Stimulated activated CD8-positive, alpha-beta memory T cell treated with anti-CD3 and anti-CD28 coated beads, Interleukin-15, amount 100 ng/mL, for 4 hours (primary cell): ENCODE results near the gene LONRF2.
A peak's percentile ranks its signal among the peaks of the same experiment; 100 is the strongest.

Experiments
- DNase-seq, 2 donors: peaks; one replicate each; pipeline ENCODE4 v3.0.0-alpha.2; 2020; ENCODE audit warnings: low read depth in 2 of 2

LONRF2 gene

GRCh38 chr2:100276716-100277115, 45.6 kb downstream of the LONRF2 start:
- no peak for DNase-seq

- DNase-seq, result no peak
Measured at GRCh38 chr2:100275200-100275589, 47.1 kb downstream of the LONRF2 start.

- no peak for DNase-seq
Measured at GRCh38 chr2:100274566-100275199, 47.6 kb downstream of the LONRF2 start.

- no peak for DNase-seq
Measured at GRCh38 chr2:100274076-100274475, 48.2 kb downstream of the LONRF2 start.

GRCh38 chr2:100273387-100273786, 48.9 kb downstream of the LONRF2 start:
- no peak for DNase-seq

- no peak for DNase-seq
Measured at GRCh38 chr2:100272841-100273329, 49.4 kb downstream of the LONRF2 start.

GRCh38 chr2:100271210-100271609, 51.1 kb downstream of the LONRF2 start:
- no peak for DNase-seq

- DNase-seq, result no peak
Measured at GRCh38 chr2:100270381-100271146, 51.7 kb downstream of the LONRF2 start.

GRCh38 chr2:100269889-100270288, 52.4 kb downstream of the LONRF2 start:
- no peak for DNase-seq

- no peak for DNase-seq
Measured at GRCh38 chr2:100268986-100269385, 53.3 kb downstream of the LONRF2 start.

GRCh38 chr2:100267751-100268150, 54.5 kb downstream of the LONRF2 start:
- no peak for DNase-seq

- no peak for DNase-seq
Measured at GRCh38 chr2:100266126-100266525, 56.2 kb downstream of the LONRF2 start.

- no peak for DNase-seq
Measured at GRCh38 chr2:100265226-100265625, 57.1 kb downstream of the LONRF2 start.

GRCh38 chr2:100264651-100265050, 57.6 kb downstream of the LONRF2 start:
- DNase-seq, result no peak

GRCh38 chr2:100264121-100264520, 58.2 kb downstream of the LONRF2 start:
- no peak for DNase-seq

- peak in 1 of 2 donors; percentile 27 for DNase-seq
Measured at GRCh38 chr2:100262555-100263320, 59.6 kb downstream of the LONRF2 start.

GRCh38 chr2:100262046-100262445, 60.3 kb downstream of the LONRF2 start:
- no peak for DNase-seq

- DNase-seq, result no peak
Measured at GRCh38 chr2:100260712-100261620, 61.3 kb downstream of the LONRF2 start.

GRCh38 chr2:100259106-100259505, 63.2 kb downstream of the LONRF2 start:
- no peak for DNase-seq

GRCh38 chr2:100257939-100258338, 64.4 kb downstream of the LONRF2 start:
- no peak for DNase-seq

GRCh38 chr2:100256849-100257248, 65.5 kb downstream of the LONRF2 start:
- no peak for DNase-seq
